ENCODE results near the gene SNX21.

SNX21 gene

DNA sequence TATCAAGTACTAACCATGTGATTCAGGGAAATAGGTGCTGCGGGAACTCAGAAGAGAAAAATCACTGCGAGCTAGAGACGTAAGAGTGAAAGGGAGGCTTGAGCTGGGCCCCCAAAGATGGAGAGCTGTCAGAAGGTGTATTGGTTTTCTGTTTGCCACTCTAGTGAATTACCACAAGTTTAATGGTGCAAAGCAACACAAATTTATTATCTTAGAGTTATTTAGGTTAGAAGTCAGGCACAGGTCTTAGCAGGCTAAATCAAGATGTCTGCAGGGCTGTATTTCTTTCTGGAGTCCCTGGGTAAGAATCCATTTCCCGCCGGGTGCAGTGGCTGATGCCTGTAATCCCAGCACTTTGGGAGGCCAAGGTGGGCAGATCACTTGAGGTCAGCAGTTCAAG, 26.3 kb downstream of the SNX21 start:
- TF ChIP-seq EZH2phosphoT487 (conservative IDR thresholded peaks at IDR 0.05; ENCODE audit: low read length) = no peak
- TF ChIP-seq, protein P1, sequence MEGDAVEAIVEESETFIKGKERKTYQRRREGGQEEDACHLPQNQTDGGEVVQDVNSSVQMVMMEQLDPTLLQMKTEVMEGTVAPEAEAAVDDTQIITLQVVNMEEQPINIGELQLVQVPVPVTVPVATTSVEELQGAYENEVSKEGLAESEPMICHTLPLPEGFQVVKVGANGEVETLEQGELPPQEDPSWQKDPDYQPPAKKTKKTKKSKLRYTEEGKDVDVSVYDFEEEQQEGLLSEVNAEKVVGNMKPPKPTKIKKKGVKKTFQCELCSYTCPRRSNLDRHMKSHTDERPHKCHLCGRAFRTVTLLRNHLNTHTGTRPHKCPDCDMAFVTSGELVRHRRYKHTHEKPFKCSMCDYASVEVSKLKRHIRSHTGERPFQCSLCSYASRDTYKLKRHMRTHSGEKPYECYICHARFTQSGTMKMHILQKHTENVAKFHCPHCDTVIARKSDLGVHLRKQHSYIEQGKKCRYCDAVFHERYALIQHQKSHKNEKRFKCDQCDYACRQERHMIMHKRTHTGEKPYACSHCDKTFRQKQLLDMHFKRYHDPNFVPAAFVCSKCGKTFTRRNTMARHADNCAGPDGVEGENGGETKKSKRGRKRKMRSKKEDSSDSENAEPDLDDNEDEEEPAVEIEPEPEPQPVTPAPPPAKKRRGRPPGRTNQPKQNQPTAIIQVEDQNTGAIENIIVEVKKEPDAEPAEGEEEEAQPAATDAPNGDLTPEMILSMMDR (IDR thresholded peaks at IDR 0.05; ENCODE audit: insufficient read depth, low read length, poor library complexity, severe bottlenecking) = no peak
- H3K27ac ChIP-seq (ENCODE audit: low read depth, low read length) = no peak overlapping the region
- no peaks in the 10 kb centered on the region for H4K20me1 ChIP-seq (ENCODE audit: low read depth, low read length)
- no peaks in the 10 kb centered on the region for H3F3A ChIP-seq (ENCODE audit: insufficient read depth)
- no peaks in the 10 kb centered on the region for H3K9me2 ChIP-seq (replicated peaks; ENCODE audit: insufficient read depth, low read length)
- no peak overlapping the region for H3K4me3 ChIP-seq (ENCODE audit: insufficient read depth, low read length, poor library complexity, severe bottlenecking)
- H3K79me2 ChIP-seq (ENCODE audit: insufficient read depth, low read length) = peaks cover 18% of the 10 kb centered on the region
- no peaks in the 10 kb centered on the region for H3K36me3 ChIP-seq (ENCODE audit: low read length)
- H3K9ac ChIP-seq (ENCODE audit: low read length) = no peak overlapping the region
- H3K9me3 ChIP-seq (ENCODE audit: insufficient read depth, low read length) = no peaks in the 10 kb centered on the region
- no peaks in the 10 kb centered on the region for H3K27me3 ChIP-seq (ENCODE audit: low read length)
- H2AFZ ChIP-seq (ENCODE audit: low read depth, low read length, severe bottlenecking) = no peak overlapping the region
- no peak overlapping the region for H3K4me2 ChIP-seq (ENCODE audit: low read depth, low read length, poor library complexity, severe bottlenecking)

DNA sequence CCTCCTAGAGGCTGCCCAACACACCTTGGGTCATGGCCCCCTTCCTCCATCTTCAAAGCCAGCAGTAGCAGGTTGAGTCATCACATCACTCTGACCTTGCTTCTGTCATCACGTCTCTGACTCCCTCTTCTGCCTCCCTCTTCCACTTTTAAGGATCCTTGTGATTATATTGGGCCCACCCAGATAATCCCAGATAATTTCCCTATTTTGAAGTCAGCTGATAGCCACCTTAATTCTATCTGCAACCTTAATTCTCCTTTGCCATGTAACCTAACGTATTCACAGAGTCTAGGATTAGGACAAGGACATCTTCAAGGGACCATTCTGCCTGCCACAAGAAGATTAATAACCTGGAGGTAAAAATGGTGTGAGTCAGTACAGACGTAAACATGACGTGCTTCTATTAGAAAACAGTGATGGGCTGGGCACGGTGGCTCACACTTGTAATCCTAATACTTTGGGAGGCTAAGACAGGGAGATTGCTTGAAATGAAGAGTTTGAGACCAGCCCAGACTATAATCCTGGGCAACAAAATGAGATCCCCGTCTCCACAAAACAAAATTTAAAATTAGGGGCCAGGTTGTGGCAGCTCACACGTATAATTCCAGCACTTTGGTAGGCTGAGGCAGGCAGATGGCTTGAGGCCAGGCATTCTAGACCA, 27.1 kb downstream of the SNX21 start:
- TF ChIP-seq, protein P1 (IDR thresholded peaks at IDR 0.05; ENCODE audit: insufficient read depth, low read length, poor library complexity, severe bottlenecking) = no peak
- TF ChIP-seq EZH2phosphoT487 (conservative IDR thresholded peaks at IDR 0.05; ENCODE audit: low read length) = no peak
- Histone ChIP-seq H3K9me2 (replicated peaks; ENCODE audit: insufficient read depth, low read length) (no peaks in the 10 kb centered on the region), H3F3A (ENCODE audit: insufficient read depth) (no peaks in the 10 kb centered on the region), H3K4me3 (ENCODE audit: insufficient read depth, low read length, poor library complexity, severe bottlenecking) (no peak overlapping the region), H3K79me2 (ENCODE audit: insufficient read depth, low read length) (peaks cover 14% of the 10 kb centered on the region), H3K9me3 (ENCODE audit: insufficient read depth, low read length) (no peaks in the 10 kb centered on the region), H3K4me2 (ENCODE audit: low read depth, low read length, poor library complexity, severe bottlenecking) (no peak overlapping the region), H2AFZ (ENCODE audit: low read depth, low read length, severe bottlenecking) (no peak overlapping the region), H3K36me3 (ENCODE audit: low read length) (no peaks in the 10 kb centered on the region), H3K9ac (ENCODE audit: low read length) (no peak overlapping the region), H3K27me3 (ENCODE audit: low read length) (no peaks in the 10 kb centered on the region), H3K27ac (ENCODE audit: low read depth, low read length) (no peak overlapping the region), H4K20me1 (ENCODE audit: low read depth, low read length) (no peaks in the 10 kb centered on the region)

DNA sequence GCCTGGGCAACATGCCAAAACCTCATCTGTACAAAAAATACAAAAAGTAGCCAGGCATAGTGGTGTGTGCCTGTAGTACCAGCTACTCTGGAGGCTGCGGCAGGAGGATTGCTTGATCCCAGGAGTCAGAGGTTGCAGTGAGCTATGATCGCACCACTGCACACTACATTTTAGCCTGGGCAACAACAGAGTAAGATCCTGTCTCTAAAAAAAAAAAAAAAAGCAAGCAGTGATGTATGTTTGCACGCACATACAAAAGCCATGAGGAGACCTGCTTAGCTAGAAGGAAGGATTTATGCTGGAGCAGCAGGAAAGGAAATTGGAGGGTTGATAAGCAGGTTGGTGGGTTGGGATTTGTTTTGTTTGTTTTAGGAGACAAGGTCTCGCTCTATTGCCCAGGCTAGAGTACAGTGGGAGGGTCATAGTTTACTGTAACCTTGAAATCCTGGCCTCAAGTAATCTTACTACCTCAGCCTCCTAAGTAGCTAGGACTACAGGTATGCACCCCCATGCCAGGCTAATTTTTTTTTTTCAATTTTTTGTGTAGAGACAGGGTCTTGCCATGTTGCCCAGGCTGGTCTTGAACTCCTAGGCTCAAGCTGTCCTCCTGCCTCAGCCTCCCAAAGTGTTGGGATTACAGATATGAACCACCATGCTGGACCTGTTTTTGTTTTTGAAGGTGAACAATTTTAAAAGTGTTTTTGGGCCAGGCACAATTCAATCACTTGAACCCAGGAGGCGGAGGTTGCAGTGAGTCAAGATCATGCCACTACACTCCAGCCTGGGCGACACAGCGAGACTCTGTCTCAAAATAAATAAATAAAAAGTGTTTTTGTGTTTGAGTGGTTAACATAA, 27.8 kb downstream of the SNX21 start:
- no peaks in the 10 kb centered on the region for H3K9me2 ChIP-seq (replicated peaks; ENCODE audit: insufficient read depth, low read length)
- peaks cover 6% of the 10 kb centered on the region for H3K79me2 ChIP-seq (ENCODE audit: insufficient read depth, low read length)
- H3K27me3 ChIP-seq (ENCODE audit: low read length) = no peaks in the 10 kb centered on the region
- no peaks in the 10 kb centered on the region for H3F3A ChIP-seq (ENCODE audit: insufficient read depth)
- no peaks in the 10 kb centered on the region for H3K9me3 ChIP-seq (ENCODE audit: insufficient read depth, low read length)
- no peak overlapping the region for H3K9ac ChIP-seq (ENCODE audit: low read length)
- no peak overlapping the region for H3K27ac ChIP-seq (ENCODE audit: low read depth, low read length)
- H3K36me3 ChIP-seq (ENCODE audit: low read length) = no peaks in the 10 kb centered on the region
- no peaks in the 10 kb centered on the region for H4K20me1 ChIP-seq (ENCODE audit: low read depth, low read length)
- TF ChIP-seq, protein P1 (IDR thresholded peaks at IDR 0.05; ENCODE audit: insufficient read depth, low read length, poor library complexity, severe bottlenecking) = no peak
- TF ChIP-seq EZH2phosphoT487 (conservative IDR thresholded peaks at IDR 0.05; ENCODE audit: low read length) = no peak
- no peak overlapping the region for H3K4me3 ChIP-seq (ENCODE audit: insufficient read depth, low read length, poor library complexity, severe bottlenecking)
- H2AFZ ChIP-seq (ENCODE audit: low read depth, low read length, severe bottlenecking) = no peak overlapping the region
- H3K4me2 ChIP-seq (ENCODE audit: low read depth, low read length, poor library complexity, severe bottlenecking) = no peak overlapping the region

All from SU-DHL-6 (cell line).